GM19351 (cell line): ENCODE measurements around the gene TOLLIP.
A peak's percentile ranks its signal among the peaks of the same experiment; 100 is the strongest.

Experiments used
- ATAC-seq: cut with Tn5 transposase; IDR thresholded peaks from one replicate; pipeline ENCODE4 v1.9.1; 2021; ENCODE audit warnings: mild to moderate bottlenecking, moderate library complexity; ENCODE audit not compliant: unreplicated experiment

The TOLLIP gene

GRCh38 chr11:1317993-1318392 is 8.6 kb upstream of the TOLLIP start:
- no peak for ATAC-seq

DNA sequence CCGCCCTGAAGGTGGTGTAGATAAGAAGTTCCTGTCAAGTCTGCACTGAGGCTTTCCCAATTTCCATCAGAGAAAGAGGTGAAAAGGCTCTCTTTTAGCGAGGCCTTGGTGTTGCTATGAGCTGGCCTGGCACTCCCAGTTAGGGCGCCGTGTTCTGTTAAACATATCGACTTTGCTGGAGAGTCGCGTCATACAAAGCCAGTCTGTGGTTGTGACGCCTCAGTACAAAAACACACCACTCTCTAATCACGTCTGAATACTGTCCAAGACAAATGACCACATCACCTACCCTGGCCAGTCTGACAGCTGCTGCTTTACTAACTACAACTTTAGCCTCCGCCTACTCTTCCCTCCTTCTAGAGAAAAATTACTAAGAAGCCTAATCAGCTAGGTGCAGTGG is 8.0 kb upstream of the TOLLIP start:
- no peak for ATAC-seq

GRCh38 chr11:1310772-1311468 is 1.5 kb upstream of the TOLLIP start:
- no peak for ATAC-seq

GRCh38 chr11:1310318-1310687 is 871 bp upstream of the TOLLIP start:
- ATAC-seq: no peak

GRCh38 chr11:1308743-1309497 is 512 bp downstream of the TOLLIP start:
- ATAC-seq: peak; percentile 37

DNA sequence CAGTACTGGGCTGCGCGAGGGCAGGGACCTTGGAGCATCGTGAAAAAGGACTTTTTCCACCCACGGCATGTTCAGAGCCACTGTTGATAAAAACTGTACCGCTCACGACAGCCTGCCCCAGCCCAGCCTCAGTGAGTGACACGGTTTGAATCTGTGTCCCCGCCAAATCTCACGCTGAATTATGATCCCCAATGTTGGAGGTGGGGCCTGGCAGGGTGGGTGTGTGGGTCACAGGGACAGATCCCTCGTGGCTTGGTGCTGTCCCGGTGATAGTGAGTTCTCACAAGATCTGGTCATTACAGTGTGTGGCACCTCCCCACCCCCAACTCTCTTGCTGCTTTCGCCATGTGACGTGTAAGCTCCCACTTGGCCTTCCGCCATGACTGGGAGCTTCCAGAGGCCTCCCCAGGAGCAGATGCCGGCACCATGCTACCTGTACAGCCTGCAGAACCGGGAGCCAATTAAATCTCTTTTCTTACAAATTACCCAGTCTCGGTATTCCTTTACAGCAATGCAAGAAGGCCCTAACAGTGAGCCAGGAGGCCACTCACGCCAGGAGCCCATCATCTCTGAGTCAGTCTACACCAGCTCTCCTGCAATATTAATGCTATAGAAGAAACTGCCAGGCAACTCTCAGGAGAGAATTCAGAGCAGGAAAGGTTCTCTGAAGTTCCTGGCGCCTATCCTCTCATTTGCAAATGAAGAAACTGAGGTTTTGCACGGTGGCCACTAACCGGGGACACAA is 1.3 kb downstream of the TOLLIP start:
- ATAC-seq: no peak

- no peak for ATAC-seq
Observed at GRCh38 chr11:1307163-1307870, 2.1 kb downstream of the TOLLIP start.

DNA sequence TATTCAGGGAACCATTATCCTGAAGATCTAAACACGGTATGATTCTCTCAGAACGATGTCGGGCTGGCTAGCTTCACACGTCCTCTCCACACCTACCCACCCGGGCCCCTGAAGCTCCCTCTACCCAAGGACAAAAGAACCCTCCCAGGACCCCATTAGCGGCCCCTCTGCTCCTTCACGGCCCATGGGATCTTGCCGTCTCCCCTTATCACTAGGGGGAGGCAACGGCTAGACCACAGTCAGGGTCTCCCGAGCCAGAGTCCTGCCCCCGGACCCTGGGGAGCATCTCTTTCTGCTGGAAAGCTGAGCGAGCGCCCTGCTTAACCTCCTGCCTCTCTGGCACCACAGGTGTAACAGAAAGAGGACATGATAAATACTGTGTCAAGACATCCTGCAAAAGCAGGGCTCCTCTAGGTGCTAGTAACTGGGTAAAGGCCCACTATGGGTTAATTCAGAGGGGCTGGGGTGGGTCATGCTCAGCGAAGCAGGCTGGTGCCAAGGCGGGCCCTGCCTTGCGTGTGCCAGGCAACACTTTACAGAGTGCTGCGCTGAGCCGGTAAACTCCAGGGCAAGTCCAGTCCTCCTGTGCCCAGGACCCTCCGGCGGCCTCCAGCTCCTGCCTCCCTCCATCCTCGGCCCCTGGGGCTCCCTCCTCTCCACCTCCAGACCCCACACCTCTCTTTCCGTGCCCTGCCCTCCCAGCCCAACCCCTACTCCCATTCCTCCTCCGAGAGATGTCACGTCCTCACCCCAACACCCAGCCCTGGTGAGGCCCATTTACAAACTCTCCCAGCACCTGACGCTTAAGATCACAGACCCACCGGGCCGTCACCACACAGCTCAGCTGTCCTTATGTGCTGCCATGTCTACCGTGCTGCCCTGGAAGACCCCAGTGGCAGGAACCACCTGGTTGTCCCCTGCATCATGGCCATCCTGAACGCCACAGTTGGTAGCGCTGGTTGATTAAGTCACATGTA is 3.0 kb downstream of the TOLLIP start:
- ATAC-seq: no peak

GRCh38 chr11:1305501-1306056 is 3.9 kb downstream of the TOLLIP start:
- no peak for ATAC-seq

GRCh38 chr11:1305063-1305495 is 4.4 kb downstream of the TOLLIP start:
- no peak for ATAC-seq

DNA sequence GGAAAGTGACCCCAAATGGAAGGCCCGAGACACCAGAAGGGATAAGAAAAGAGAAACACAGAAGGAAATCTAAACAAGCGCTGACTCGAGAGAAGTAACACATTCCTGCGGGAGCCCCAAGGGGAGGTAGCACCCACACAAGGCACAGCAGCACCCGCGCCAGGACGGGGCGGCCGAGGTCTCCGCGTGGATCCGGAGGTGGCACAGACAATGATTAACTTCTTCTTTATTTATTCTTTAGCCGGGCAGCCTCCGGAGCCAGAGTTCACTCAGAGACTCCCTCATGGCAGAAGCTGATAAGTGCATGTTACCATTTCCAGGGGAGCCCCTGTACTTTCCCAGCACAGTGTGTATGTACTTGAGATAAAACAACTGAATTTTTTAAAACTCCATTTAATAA is 5.1 kb downstream of the TOLLIP start:
- ATAC-seq: no peak

GRCh38 chr11:1303973-1304372 is 5.5 kb downstream of the TOLLIP start:
- no peak for ATAC-seq

DNA sequence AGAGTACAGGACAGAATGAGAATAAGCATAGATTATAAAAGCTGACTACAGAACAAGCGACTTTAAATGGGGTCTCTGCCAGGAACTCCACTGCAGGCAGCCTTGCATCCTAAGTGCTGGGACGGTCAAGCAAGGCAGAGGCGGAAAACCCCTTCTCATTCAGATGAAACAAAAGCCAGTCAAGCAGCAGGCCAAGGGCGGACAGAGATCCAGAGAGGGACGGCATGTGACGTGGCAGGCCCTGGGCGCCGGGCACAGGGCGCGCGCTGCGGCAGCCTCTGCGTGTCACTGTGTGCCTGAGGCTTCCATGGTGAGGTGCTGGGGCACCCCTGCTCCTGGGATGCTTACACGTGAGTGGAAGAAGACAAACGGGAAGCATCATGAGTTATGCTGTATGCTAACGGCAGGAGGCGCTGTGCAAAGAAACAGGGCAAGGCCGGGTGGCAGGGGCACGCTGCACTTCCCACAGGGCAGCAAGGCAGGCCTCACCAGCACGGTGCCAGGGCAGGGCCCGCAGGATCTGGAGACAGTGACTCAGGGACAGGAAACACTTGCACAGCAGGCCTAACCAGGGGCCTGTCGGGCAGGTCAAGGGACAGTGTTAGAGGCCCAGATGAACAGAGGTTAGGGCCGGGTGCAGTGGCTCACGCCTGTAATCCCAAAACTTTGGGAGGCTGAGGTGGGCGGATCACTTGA is 6.2 kb downstream of the TOLLIP start:
- no peak for ATAC-seq

- ATAC-seq: no peak
Observed at GRCh38 chr11:1302461-1303125, 6.8 kb downstream of the TOLLIP start.

DNA sequence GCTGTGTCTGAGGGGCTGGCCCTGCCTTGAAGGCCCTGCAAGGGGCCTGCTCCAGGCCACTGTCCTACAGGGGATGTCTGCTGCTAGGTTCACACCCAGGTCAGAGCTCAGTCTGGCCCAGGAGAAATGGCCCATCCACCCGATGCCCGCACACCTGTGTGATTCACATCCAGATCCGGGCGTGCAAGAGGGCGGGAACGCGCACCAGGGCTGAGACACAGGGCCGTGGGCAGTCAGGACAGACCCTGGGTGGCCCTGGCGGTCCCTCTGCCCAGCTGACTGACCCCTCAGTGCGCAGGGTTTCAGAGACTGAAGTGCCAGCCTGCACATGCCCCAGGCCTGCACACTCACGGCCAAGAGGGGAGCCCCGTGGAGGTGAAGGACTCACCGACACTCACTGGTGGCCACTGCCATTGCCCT is 7.4 kb downstream of the TOLLIP start:
- no peak for ATAC-seq

GRCh38 chr11:1301220-1302000 is 8.0 kb downstream of the TOLLIP start:
- no peak for ATAC-seq

GRCh38 chr11:1300569-1301187 is 8.8 kb downstream of the TOLLIP start:
- ATAC-seq: no peak
